ENCODE measurements around the gene TUBD1. TPM values are rescaled to one million over a fixed set of nuclear protein-coding genes. Genes with fewer than 3 reads are reported as not detected.
"Not testable (repeated sequence)": the region's sequence is repeated elsewhere in the genome, so short reads cannot be mapped to it uniquely, and the experiment has no call there.

Gene TUBD1
- total RNA-seq, 2 donors from 2014 or later = 6.3 to 8.6 TPM

DNA sequence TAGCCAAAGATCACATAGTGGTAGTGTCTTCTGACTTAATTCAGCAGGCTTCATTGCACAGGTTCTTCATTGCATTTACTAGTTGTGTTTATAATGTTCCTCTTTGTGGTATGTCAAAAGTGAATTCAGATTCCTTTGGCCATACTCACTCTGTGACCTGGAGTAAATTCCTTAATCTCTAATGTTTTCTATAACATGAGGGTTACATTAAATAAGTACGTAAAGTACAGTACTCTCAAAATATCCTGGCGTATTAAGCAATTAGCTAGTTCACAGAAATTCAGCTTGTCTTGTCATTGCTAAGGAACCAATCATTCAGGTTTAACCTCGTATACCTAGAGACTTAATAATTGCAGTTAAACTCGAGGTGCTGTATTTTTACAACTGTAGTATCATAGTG lies 4.3 kb upstream of the TUBD1 start:
- no peak overlapping the region for H3K4me3 Mint-ChIP-seq
- H3K27ac Mint-ChIP-seq = no peak overlapping the region
- DNase-seq = no peak
- ATAC-seq = no peak
- H3K36me3 Mint-ChIP-seq (ENCODE audit: low read depth) = peaks cover 5% of the 10 kb centered on the region
- H3K27me3 Mint-ChIP-seq = no peaks in the 10 kb centered on the region
- H3K9me3 ChIP-seq (ENCODE audit: control insufficient read depth, low read length, poor library complexity, severe bottlenecking) = no peaks in the 10 kb centered on the region
- peaks cover 30% of the 10 kb centered on the region for H3K4me1 Mint-ChIP-seq

DNA sequence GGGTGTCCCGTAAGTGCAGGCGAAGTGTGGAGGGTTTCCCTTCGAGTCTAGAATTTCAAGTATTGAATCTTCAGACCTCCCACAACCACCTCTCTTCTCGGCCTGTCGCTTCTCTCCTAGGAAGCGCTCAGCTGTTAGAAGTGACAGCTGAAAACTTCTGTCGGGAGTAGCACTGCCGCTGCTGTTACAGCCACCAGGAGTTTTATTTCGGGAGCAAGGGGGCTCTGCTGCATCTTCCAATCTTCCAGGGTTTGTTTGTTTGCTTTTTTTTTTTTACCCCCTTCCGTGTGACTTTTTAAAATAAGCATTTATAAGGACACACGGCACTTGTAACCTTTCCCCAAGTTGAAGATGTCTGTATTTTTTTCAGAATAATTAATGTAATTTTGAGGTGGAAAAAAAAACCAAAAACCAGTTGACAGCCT lies 945 bp upstream of the TUBD1 start:
- DNase-seq = no peak
- Mint-ChIP-seq H3K4me3 (peak overlapping the region; percentile 100), H3K27me3 (no peaks in the 10 kb centered on the region), H3K36me3 (ENCODE audit: low read depth) (peaks cover 9% of the 10 kb centered on the region), H3K27ac (peak overlapping the region; percentile 98), H3K4me1 (peaks cover 37% of the 10 kb centered on the region)
- ATAC-seq = peak; percentile 20
- H3K9me3 ChIP-seq (ENCODE audit: control insufficient read depth, low read length, poor library complexity, severe bottlenecking) = no peaks in the 10 kb centered on the region

DNA sequence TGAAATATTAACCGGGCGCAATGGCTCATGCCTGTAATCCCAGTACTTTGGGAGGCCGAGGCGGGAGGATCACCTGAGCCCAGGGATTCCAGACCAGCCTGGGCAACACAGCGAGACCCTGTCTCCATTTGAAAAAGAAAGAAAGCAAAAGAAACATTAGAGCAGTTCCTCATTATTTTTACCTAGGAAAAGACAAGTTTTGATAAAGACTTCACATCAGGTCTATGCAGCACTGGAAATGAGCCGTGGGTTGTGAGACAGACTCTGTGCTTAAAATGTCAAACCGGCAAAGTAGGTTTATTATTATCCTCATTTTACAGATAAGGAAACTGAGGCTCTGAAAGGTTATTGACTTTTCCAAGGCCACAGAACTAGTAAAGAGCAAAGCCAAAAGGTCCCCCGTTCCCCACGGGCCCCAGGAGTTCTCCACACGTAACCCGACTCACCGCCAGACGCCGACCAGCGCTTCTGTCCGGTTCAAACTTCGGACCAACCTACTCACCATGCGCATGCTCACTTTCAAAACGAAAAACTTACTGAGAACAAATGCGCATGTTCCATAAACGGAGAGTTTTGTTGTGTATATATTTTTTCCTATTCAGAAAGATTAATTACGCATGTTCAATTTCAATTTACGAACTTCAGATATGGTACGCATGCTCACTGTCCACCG lies 356 bp downstream of the TUBD1 start:
- DNase-seq (peak in 1 of 3 donors; percentile 8), ATAC-seq (no peak)
- H3K4me1 Mint-ChIP-seq = peaks cover 39% of the 10 kb centered on the region
- H3K27ac Mint-ChIP-seq = peak overlapping the region; percentile 98
- peak overlapping the region; percentile 100 for H3K4me3 Mint-ChIP-seq
- peaks cover 15% of the 10 kb centered on the region for H3K36me3 Mint-ChIP-seq (ENCODE audit: low read depth)
- no peaks in the 10 kb centered on the region for H3K9me3 ChIP-seq (ENCODE audit: control insufficient read depth, low read length, poor library complexity, severe bottlenecking)
- no peaks in the 10 kb centered on the region for H3K27me3 Mint-ChIP-seq

DNA sequence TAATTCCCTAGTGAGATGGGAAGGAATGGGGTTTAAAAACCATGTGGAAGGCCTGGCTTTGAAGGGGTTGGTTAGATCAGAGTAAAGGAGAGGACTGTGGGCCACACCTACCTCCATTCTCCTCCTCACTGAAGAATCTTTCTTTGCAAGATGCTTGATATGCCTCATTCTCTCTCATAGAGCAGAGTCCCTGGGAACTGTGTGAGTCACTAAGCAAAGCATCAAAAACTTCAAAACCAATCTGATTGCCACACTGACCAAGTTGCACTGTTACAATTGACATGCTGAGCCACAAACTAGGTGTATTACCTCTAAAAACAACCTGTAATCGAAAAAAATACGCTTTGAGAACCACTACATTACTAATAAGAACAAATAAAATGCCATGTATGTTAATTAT lies 2.0 kb downstream of the TUBD1 start:
- Mint-ChIP-seq H3K4me1 (peaks cover 37% of the 10 kb centered on the region), H3K27ac (peak overlapping the region; percentile 54), H3K36me3 (ENCODE audit: low read depth) (peaks cover 12% of the 10 kb centered on the region), H3K27me3 (no peaks in the 10 kb centered on the region), H3K4me3 (peak overlapping the region; percentile 64)
- DNase-seq (no peak), ATAC-seq (no peak)
- no peaks in the 10 kb centered on the region for H3K9me3 ChIP-seq (ENCODE audit: control insufficient read depth, low read length, poor library complexity, severe bottlenecking)

DNA sequence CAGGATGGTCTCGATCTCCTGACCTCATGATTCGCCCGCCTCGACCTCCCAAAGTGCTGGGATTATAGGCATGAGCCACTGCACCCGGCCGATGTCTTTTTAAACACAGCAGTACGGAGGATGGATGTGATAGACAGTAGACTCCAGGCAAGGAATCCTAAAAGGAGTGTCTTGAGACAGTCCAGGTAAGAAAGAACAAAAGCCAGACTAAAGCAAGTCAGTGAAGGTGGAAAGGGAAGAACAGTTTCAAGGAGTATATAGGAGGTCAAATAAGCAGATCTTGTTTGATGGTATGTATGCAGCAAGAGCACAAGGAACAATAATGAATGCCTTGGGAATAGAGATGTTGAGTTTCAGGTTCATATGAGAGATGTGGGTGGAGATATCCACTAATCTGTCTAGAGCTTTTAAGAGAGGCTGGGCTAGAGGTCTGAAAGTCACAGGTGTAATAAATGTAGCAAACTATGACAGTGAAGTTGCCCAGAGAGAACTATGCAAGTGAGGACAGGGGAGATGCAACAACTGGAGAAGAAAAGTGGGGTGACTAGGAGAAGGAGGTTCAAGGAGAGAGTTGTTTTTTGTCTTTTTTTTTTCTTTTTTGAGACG lies 4.5 kb downstream of the TUBD1 start:
- peak overlapping the region; percentile 68 for H3K4me3 Mint-ChIP-seq
- H3K36me3 Mint-ChIP-seq (ENCODE audit: low read depth) = peaks cover 12% of the 10 kb centered on the region
- DNase-seq (no peak), ATAC-seq (no peak)
- no peaks in the 10 kb centered on the region for H3K9me3 ChIP-seq (ENCODE audit: control insufficient read depth, low read length, poor library complexity, severe bottlenecking)
- H3K27me3 Mint-ChIP-seq = no peaks in the 10 kb centered on the region
- peak overlapping the region; percentile 77 for H3K27ac Mint-ChIP-seq
- H3K4me1 Mint-ChIP-seq = peaks cover 28% of the 10 kb centered on the region

DNA sequence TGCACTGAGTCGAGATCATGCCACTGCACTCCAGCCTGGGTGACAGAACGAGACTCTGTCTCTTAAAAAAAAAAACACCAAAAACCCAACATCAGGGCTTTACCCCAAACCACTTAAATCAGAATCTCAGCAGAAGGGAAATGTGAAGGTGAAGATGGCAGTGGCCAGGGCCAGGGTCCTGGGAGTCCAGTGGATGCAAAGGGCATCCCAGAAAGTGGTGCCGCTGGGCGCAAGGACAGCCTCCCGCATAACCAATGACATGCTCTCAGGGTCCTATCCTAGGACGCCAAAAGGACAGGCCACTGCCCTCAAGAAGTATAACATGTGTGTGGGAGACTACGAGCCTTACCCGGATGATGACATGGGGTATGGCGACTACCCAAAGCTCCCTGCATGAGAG lies 7.9 kb downstream of the TUBD1 start:
- no peak overlapping the region for H3K4me3 Mint-ChIP-seq
- H3K27ac Mint-ChIP-seq = no peak overlapping the region
- peaks cover 5% of the 10 kb centered on the region for H3K36me3 Mint-ChIP-seq (ENCODE audit: low read depth)
- no peaks in the 10 kb centered on the region for H3K9me3 ChIP-seq (ENCODE audit: control insufficient read depth, low read length, poor library complexity, severe bottlenecking)
- H3K27me3 Mint-ChIP-seq = no peaks in the 10 kb centered on the region
- DNase-seq (no peak), ATAC-seq (no peak)
- H3K4me1 Mint-ChIP-seq = peaks cover 13% of the 10 kb centered on the region

DNA sequence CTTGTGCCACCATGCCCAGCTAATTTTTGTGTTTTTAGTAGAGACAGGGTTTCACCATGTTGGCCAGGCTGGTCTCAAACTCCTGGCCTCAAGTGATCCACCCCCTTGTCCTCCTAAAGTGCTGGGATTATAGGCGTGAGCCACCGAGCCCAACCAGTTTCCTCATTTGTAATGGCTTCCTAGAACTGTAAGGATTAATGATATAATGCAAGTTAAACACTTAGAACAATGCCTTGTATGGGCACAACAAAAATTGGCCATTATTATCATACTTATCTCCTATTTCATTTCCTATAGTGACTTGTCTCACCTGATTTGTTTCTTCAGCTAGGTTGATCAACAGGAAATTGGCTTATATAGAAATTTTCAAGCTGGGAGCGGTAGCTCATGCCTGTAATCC lies 14.1 kb downstream of the TUBD1 start:
- no peaks in the 10 kb centered on the region for H3K9me3 ChIP-seq (ENCODE audit: control insufficient read depth, low read length, poor library complexity, severe bottlenecking)
- Mint-ChIP-seq H3K27ac (no peak overlapping the region), H3K4me1 (peaks cover 4% of the 10 kb centered on the region), H3K4me3 (no peak overlapping the region), H3K27me3 (no peaks in the 10 kb centered on the region), H3K36me3 (ENCODE audit: low read depth) (no peaks in the 10 kb centered on the region)
- DNase-seq (no peak), ATAC-seq (no peak)

DNA sequence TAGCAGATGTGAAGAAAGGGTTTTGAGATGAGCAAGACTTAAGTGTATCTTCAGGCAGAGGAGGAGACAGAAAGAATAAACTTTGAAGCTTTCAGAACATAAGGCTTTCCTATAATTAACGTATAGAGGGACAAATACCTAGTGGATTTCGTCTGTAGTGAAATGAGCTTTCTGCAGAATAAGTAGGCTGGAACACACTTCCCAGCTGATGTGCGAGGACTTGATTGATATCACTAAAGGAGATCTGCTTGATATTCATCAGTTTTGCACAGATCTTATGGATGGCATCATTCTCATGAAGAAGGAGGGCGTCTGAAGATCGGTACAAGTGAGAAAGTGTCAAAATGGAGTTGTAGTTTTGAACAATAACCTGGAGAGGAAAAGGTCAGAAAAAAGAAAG lies 14.8 kb downstream of the TUBD1 start:
- Mint-ChIP-seq H3K27ac (no peak overlapping the region), H3K36me3 (ENCODE audit: low read depth) (no peaks in the 10 kb centered on the region), H3K4me3 (no peak overlapping the region), H3K27me3 (no peaks in the 10 kb centered on the region), H3K4me1 (peaks cover 4% of the 10 kb centered on the region)
- no peak for ATAC-seq
- DNase-seq = no peak
- no peaks in the 10 kb centered on the region for H3K9me3 ChIP-seq (ENCODE audit: control insufficient read depth, low read length, poor library complexity, severe bottlenecking)

DNA sequence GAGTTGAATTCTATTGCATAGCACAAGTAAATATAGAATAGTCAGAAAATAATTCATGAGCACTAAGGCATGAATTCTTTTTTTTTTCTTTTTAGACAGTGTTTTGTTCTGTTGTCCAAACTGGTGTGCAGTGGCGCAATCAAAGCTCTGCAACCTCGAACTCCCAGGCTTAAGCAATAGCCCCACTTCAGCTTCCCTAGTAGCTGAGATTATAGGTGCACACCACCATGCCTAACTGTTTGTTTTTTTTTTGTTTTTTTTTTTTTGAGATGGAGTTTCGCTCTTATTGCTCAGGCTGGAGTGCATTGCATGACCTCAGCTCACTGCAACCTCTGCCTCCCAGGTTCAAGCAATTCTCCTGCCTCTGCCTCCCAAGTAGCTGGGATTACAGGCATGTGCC lies 16.6 kb downstream of the TUBD1 start:
- H3K4me3 Mint-ChIP-seq = no peak overlapping the region
- ATAC-seq = no peak
- H3K27ac Mint-ChIP-seq = no peak overlapping the region

DNA sequence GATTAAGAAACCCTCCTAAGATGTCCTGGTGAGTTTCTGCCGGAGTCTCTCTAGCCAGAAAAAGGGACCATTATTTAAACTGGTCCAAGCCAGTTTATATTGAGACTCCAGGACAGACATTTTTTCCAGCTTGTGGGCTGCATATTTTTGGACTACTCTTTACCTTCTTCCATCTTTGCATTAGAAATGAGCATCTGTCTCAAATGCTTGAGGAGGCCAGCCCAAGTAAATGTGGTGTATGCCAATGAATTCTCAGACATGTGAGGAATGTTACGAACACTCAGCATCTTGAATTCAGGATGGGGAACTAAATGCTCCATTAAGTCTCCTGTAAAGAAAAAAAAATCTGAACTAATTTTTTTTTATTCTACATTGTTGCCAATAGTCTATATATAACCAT lies 18.4 kb downstream of the TUBD1 start:
- DNase-seq (no peak), ATAC-seq (no peak)
- Mint-ChIP-seq H3K27ac (no peak overlapping the region), H3K4me1 (peaks cover 2% of the 10 kb centered on the region), H3K4me3 (no peak overlapping the region), H3K27me3 (no peaks in the 10 kb centered on the region), H3K36me3 (ENCODE audit: low read depth) (no peaks in the 10 kb centered on the region)
- no peaks in the 10 kb centered on the region for H3K9me3 ChIP-seq (ENCODE audit: control insufficient read depth, low read length, poor library complexity, severe bottlenecking)

More for the DNA sequence above, 16.6 kb downstream of the TUBD1 start:
- no peaks in the 10 kb centered on the region for H3K27me3 Mint-ChIP-seq
- no peaks in the 10 kb centered on the region for H3K9me3 ChIP-seq (ENCODE audit: control insufficient read depth, low read length, poor library complexity, severe bottlenecking)
- no peaks in the 10 kb centered on the region for H3K36me3 Mint-ChIP-seq (ENCODE audit: low read depth)
- DNase-seq = no peak
- H3K4me1 Mint-ChIP-seq = peaks cover 4% of the 10 kb centered on the region

DNA sequence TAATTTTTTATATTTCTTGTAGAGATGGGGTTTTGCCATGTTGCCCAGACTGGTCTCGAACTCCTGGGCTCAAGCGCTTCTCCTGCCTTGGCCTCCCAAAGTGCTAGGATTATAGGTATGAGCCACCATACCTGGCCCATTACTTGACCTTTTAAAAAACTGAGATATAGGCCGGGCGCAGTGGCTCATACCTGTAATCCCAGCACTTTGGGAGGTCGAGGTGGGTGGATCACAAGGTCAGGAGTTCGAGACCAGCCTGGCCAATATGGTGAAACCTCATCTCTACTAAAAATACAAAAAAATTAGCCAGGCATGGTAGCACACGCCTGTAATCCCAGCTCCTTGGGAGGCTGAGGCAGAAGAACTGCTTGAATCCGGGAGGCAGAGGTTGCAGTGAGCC lies 19.3 kb downstream of the TUBD1 start:
- not testable (repeated sequence) for H3K36me3 Mint-ChIP-seq (ENCODE audit: low read depth); H3K4me1 Mint-ChIP-seq; DNase-seq; H3K9me3 ChIP-seq (ENCODE audit: control insufficient read depth, low read length, poor library complexity, severe bottlenecking); H3K4me3 Mint-ChIP-seq; H3K27me3 Mint-ChIP-seq; ATAC-seq; H3K27ac Mint-ChIP-seq

DNA sequence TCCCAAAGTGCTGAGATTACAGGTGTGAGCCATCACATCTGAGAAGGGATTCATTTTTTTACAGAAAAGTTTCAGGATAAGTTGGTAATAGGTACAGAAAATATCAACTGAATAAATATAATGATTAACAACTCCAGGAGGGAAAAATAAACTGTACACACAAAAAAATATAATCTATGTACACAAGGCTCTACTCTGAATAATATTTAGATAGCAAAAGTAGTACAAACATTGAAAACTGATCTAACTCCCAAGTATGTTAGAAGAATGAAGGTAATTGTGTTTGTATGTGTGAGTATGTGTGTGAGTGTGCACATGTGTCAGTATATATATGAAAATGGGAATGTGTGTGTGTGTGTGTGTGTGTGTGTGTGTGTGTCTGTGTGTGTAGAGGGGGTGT lies 20.4 kb downstream of the TUBD1 start:
- Mint-ChIP-seq H3K4me1 (peaks cover 4% of the 10 kb centered on the region), H3K36me3 (ENCODE audit: low read depth) (no peaks in the 10 kb centered on the region), H3K27ac (no peak overlapping the region), H3K4me3 (no peak overlapping the region), H3K27me3 (no peaks in the 10 kb centered on the region)
- H3K9me3 ChIP-seq (ENCODE audit: control insufficient read depth, low read length, poor library complexity, severe bottlenecking) = no peaks in the 10 kb centered on the region
- DNase-seq (no peak), ATAC-seq (no peak)

DNA sequence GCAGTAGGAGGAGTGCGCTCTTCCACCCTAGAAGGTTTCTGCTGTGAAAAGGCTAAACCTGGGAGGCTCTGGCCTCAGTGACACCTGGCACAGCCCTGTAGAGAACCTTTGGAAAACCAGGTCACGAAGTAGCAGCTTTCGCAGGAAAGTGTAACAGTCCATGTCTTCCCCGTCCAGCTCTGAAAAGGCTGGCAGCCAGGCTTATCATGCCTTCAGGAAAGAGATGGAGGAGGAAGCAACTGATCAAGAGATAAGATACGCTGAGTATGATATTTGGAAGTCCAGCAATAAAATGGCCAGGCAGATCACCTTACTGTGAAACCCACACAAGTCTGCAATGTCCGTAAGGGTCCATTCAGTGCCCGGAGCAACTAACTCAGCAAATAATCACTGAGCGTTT lies 22.3 kb downstream of the TUBD1 start:
- Mint-ChIP-seq H3K36me3 (ENCODE audit: low read depth) (no peaks in the 10 kb centered on the region), H3K27ac (no peak overlapping the region), H3K4me1 (peaks cover 2% of the 10 kb centered on the region), H3K4me3 (no peak overlapping the region), H3K27me3 (no peaks in the 10 kb centered on the region)
- no peaks in the 10 kb centered on the region for H3K9me3 ChIP-seq (ENCODE audit: control insufficient read depth, low read length, poor library complexity, severe bottlenecking)
- ATAC-seq (no peak), DNase-seq (no peak)

DNA sequence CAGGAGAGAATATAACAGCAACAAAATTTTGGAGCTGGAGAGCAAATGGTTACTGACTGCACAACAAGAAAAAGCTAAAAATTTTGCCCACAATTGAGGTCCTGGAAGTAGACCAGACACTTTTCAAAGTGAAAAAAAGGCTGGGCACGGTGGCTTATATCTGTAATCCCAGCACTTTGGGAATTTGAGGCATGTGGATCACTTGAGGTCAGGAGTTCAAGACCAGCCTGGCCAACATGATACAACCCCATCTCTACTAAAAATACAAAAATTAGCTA lies 22.9 kb downstream of the TUBD1 start:
- H3K4me1 Mint-ChIP-seq = peaks cover 2% of the 10 kb centered on the region
- H3K27me3 Mint-ChIP-seq = no peaks in the 10 kb centered on the region
- no peak overlapping the region for H3K4me3 Mint-ChIP-seq
- no peaks in the 10 kb centered on the region for H3K36me3 Mint-ChIP-seq (ENCODE audit: low read depth)
- ATAC-seq = no peak
- H3K9me3 ChIP-seq (ENCODE audit: control insufficient read depth, low read length, poor library complexity, severe bottlenecking) = no peaks in the 10 kb centered on the region
- H3K27ac Mint-ChIP-seq = no peak overlapping the region
- no peak for DNase-seq
